ENCODE measurements around the gene PACRG.

Gene PACRG

GRCh38 chr6:162862941-162863340, 135.2 kb downstream of the PACRG start:
- no peak for DNase-seq (ENCODE audit: low read depth in 2 of 3, low spot score in 2 of 3)

- no peak for DNase-seq (ENCODE audit: low read depth in 2 of 3, low spot score in 2 of 3)
Observed at GRCh38 chr6:162863821-162864220, 136.0 kb downstream of the PACRG start.

- no peak for DNase-seq (ENCODE audit: low read depth in 2 of 3, low spot score in 2 of 3)
Observed at GRCh38 chr6:162864911-162865310, 137.1 kb downstream of the PACRG start.

GRCh38 chr6:162866656-162867055, 138.9 kb downstream of the PACRG start:
- DNase-seq (ENCODE audit: low read depth in 2 of 3, low spot score in 2 of 3), result no peak

- DNase-seq (ENCODE audit: low read depth in 2 of 3, low spot score in 2 of 3), result no peak
Observed at GRCh38 chr6:162868397-162868796, 140.6 kb downstream of the PACRG start.

GRCh38 chr6:162871966-162872365, 144.2 kb downstream of the PACRG start:
- no peak for DNase-seq (ENCODE audit: low read depth in 2 of 3, low spot score in 2 of 3)

- no peak for DNase-seq (ENCODE audit: low read depth in 2 of 3, low spot score in 2 of 3)
Observed at GRCh38 chr6:162873537-162873936, 145.8 kb downstream of the PACRG start.

- no peak for DNase-seq (ENCODE audit: low read depth in 2 of 3, low spot score in 2 of 3)
Observed at GRCh38 chr6:162875070-162875469, 147.3 kb downstream of the PACRG start.

- no peak for DNase-seq (ENCODE audit: low read depth in 2 of 3, low spot score in 2 of 3)
Observed at GRCh38 chr6:162882801-162883481, 155.2 kb downstream of the PACRG start.

GRCh38 chr6:162887981-162888689, 160.4 kb downstream of the PACRG start:
- DNase-seq (ENCODE audit: low read depth in 2 of 3, low spot score in 2 of 3), result no peak

- no peak for DNase-seq (ENCODE audit: low read depth in 2 of 3, low spot score in 2 of 3)
Observed at GRCh38 chr6:162889303-162889702, 161.5 kb downstream of the PACRG start.

- no peak for DNase-seq (ENCODE audit: low read depth in 2 of 3, low spot score in 2 of 3)
Observed at GRCh38 chr6:162898011-162898410, 170.2 kb downstream of the PACRG start.

- no peak for DNase-seq (ENCODE audit: low read depth in 2 of 3, low spot score in 2 of 3)
Observed at GRCh38 chr6:162899148-162899547, 171.4 kb downstream of the PACRG start.

GRCh38 chr6:162900503-162900902, 172.7 kb downstream of the PACRG start:
- no peak for DNase-seq (ENCODE audit: low read depth in 2 of 3, low spot score in 2 of 3)

- no peak for DNase-seq (ENCODE audit: low read depth in 2 of 3, low spot score in 2 of 3)
Observed at GRCh38 chr6:162904069-162904663, 176.4 kb downstream of the PACRG start.

GRCh38 chr6:162906479-162906878, 178.7 kb downstream of the PACRG start:
- DNase-seq (ENCODE audit: low read depth in 2 of 3, low spot score in 2 of 3), result no peak

GRCh38 chr6:162907876-162908481, 180.2 kb downstream of the PACRG start:
- no peak for DNase-seq (ENCODE audit: low read depth in 2 of 3, low spot score in 2 of 3)

GRCh38 chr6:162913206-162913605, 185.4 kb downstream of the PACRG start:
- no peak for DNase-seq (ENCODE audit: low read depth in 2 of 3, low spot score in 2 of 3)

GRCh38 chr6:162917506-162917905, 189.7 kb downstream of the PACRG start:
- DNase-seq (ENCODE audit: low read depth in 2 of 3, low spot score in 2 of 3), result no peak

GRCh38 chr6:162921062-162921461, 193.3 kb downstream of the PACRG start:
- no peak for DNase-seq (ENCODE audit: low read depth in 2 of 3, low spot score in 2 of 3)

GRCh38 chr6:162921510-162922040, 193.8 kb downstream of the PACRG start:
- no peak for DNase-seq (ENCODE audit: low read depth in 2 of 3, low spot score in 2 of 3)
